ENCODE measurements around the gene GUCY1A1. TPM values are rescaled to one million over a fixed set of nuclear protein-coding genes. Genes with fewer than 3 reads are reported as not detected.

Gene GUCY1A1
- total RNA-seq, 1 experiment from 2014 or later, result not detected

DNA sequence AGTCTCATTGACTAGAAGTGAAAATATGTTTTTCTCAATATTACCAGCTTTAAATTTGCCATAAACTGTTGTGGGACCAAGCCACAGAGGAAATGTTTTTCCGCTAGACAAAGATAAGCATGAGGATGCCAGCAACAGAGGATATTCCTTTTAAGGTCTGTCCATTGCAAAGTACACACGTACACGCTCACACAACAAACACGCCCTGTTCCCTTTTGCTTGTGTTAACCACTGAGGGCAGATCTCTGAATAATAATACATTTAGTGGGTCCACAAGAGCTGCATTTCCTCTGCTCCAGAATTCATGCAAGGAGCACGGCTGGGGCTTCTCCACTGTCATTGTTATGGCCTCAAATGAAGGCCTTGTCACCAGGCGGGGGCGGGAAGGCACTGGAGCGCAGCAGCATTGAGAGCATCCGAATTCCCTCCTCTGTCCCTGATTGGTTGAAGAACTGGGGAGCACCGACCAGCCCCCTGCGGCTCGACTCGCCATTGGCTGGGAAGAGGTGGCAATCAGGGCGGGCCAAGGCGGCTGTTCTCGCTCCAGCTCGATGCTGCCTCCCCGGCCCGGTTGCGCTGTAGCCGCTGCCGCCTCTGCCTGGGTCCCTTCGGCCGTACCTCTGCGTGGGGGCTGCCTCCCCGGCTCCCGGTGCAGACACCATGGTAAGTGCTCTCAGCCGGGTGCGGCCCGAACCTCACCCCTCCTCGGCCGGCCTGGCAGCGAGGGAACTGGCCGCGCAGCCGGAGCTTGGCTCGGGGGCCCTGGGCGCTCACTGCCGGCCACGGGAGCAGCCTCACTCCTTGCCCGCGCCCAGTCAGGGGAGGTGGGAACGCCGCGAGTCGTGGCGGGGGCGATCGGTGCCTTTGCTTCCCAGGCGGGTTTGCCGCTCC lies 92.1 kb downstream of the GUCY1A1 start, which contains the start of gene GUCY1B1:
Gene GUCY1B1, plus strand, starts transcription at position 541 of the 891 bp plus-strand sequence. Its CDS starts 120 bp downstream, at position 661.
- H3K36me3 ChIP-seq (ENCODE audit: control insufficient read depth in 1 of 2, insufficient read depth in 2 of 2, low read length in 2 of 2), result no peaks in the 10 kb centered on the region
- no peaks in the 10 kb centered on the region for H3K4me1 ChIP-seq (ENCODE audit: control insufficient read depth in 1 of 2, insufficient read depth in 2 of 2, low read length in 2 of 2)
- CTCF ChIA-PET, result no interaction called here
- TF ChIP-seq, protein P1, sequence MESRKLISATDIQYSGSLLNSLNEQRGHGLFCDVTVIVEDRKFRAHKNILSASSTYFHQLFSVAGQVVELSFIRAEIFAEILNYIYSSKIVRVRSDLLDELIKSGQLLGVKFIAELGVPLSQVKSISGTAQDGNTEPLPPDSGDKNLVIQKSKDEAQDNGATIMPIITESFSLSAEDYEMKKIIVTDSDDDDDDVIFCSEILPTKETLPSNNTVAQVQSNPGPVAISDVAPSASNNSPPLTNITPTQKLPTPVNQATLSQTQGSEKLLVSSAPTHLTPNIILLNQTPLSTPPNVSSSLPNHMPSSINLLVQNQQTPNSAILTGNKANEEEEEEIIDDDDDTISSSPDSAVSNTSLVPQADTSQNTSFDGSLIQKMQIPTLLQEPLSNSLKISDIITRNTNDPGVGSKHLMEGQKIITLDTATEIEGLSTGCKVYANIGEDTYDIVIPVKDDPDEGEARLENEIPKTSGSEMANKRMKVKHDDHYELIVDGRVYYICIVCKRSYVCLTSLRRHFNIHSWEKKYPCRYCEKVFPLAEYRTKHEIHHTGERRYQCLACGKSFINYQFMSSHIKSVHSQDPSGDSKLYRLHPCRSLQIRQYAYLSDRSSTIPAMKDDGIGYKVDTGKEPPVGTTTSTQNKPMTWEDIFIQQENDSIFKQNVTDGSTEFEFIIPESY (IDR thresholded peaks at IDR 0.05; ENCODE audit: extremely low read depth, insufficient replicate concordance, low read length), result no peak
- no peaks in the 10 kb centered on the region for H3K27me3 ChIP-seq (ENCODE audit: insufficient read depth, low read length)
- H3K4me3 ChIP-seq (replicated peaks in 1 of 2; ENCODE audit: low read depth in 1 of 2, low read length in 2 of 2), result no peak within 1 kb of the TSS
- no peaks in the 10 kb centered on the region for H4K20me1 ChIP-seq (ENCODE audit: insufficient read depth)
- intact Hi-C loops (cut with micrococcal nuclease), result no loop called here
- DNase-seq (ENCODE audit: low read depth, low spot score) (no peak), ATAC-seq (no peak)
- H3K4me2 ChIP-seq (ENCODE audit: low read length), result no peak within 1 kb of the TSS
- H3K9ac ChIP-seq (ENCODE audit: low read length), result no peak within 1 kb of the TSS
- H3K9me2 ChIP-seq (ENCODE audit: insufficient read depth), result no peaks in the 10 kb centered on the region
- H3K9me3 ChIP-seq (ENCODE audit: control insufficient read depth in 1 of 2, insufficient read depth in 1 of 2, low read depth in 1 of 2, low read length in 2 of 2), result no peaks in the 10 kb centered on the region
- H2AFZ ChIP-seq (ENCODE audit: low read depth, low read length, poor library complexity, severe bottlenecking), result no peak within 1 kb of the TSS
- RAD21 ChIA-PET (ENCODE audit: low non-redundant PET in 1 of 2, low total read pairs in 2 of 2, uncharacterized antibody in 2 of 2, unreplicated experiment in 2 of 2), result no interaction called here
- no TSS peak for BruUV-seq (replicated peaks)
- POLR2A ChIA-PET, result no interaction called here
- H3K27ac ChIP-seq (ENCODE audit: low read depth, low read length), result no peak within 1 kb of the TSS
- H3K79me2 ChIP-seq (ENCODE audit: insufficient read depth, low read length), result no peaks in the 10 kb centered on the region

DNA sequence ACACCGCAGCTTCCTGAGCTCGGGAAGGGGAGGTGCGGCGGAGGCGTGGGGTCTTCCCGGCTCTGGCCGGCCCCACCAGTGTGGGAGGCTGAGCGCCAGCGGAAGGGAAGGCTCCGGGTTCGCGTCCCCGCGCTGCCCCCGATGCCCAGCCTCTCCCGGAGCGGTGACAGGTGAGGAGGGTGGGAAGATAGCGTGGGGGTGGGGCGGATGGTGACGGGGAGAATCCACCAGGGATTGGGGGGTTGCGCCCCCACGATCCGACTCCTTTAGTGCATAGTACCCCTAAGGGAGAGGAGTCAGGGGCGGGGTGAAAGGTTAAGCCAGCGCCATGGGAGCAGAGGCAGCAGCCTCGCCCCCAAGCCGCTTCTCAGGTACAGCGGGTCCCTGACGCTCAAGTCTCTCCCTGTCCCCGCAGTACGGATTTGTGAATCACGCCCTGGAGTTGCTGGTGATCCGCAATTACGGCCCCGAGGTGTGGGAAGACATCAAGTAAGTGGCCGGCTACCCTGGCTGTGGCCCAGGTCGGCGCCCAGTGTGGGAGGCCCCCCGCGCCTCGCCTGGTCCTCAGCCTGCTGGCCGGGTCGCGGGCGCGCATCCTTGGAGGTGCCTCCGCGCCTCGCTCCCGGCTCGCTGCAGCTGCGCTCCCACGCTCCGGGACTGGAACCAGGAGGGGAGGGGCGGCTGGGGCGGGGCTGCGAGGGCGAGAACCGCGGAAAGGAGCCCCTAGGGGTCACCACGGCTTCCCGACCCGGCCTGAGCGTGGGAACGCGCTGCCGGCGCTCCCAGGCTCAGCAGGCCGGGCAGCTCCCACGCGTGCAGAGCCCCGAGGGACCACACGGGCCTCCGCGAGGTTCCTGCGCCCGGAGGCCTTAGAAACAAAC lies 93.0 kb downstream of the GUCY1A1 start:
- no peaks in the 10 kb centered on the region for H3K36me3 ChIP-seq (ENCODE audit: control insufficient read depth in 1 of 2, insufficient read depth in 2 of 2, low read length in 2 of 2)
- no peak overlapping the region for H3K4me3 ChIP-seq (replicated peaks in 1 of 2; ENCODE audit: low read depth in 1 of 2, low read length in 2 of 2)
- ATAC-seq (no peak), DNase-seq (ENCODE audit: low read depth, low spot score) (no peak)
- RAD21 ChIA-PET (ENCODE audit: low non-redundant PET in 1 of 2, low total read pairs in 2 of 2, uncharacterized antibody in 2 of 2, unreplicated experiment in 2 of 2), result no interaction called here
- CTCF ChIA-PET, result no interaction called here
- H3K9ac ChIP-seq (ENCODE audit: low read length), result no peak overlapping the region
- no peaks in the 10 kb centered on the region for H3K9me2 ChIP-seq (ENCODE audit: insufficient read depth)
- no TSS peak for BruUV-seq (replicated peaks)
- H3K27ac ChIP-seq (ENCODE audit: low read depth, low read length), result no peak overlapping the region
- no peak overlapping the region for H3K4me2 ChIP-seq (ENCODE audit: low read length)
- intact Hi-C loops (cut with micrococcal nuclease), result no loop called here
- no peaks in the 10 kb centered on the region for H3K27me3 ChIP-seq (ENCODE audit: insufficient read depth, low read length)
- no peaks in the 10 kb centered on the region for H3K4me1 ChIP-seq (ENCODE audit: control insufficient read depth in 1 of 2, insufficient read depth in 2 of 2, low read length in 2 of 2)
- H2AFZ ChIP-seq (ENCODE audit: low read depth, low read length, poor library complexity, severe bottlenecking), result no peak overlapping the region
- H3K79me2 ChIP-seq (ENCODE audit: insufficient read depth, low read length), result no peaks in the 10 kb centered on the region
- POLR2A ChIA-PET, result no interaction called here
- H4K20me1 ChIP-seq (ENCODE audit: insufficient read depth), result no peaks in the 10 kb centered on the region
- H3K9me3 ChIP-seq (ENCODE audit: control insufficient read depth in 1 of 2, insufficient read depth in 1 of 2, low read depth in 1 of 2, low read length in 2 of 2), result no peaks in the 10 kb centered on the region
- TF ChIP-seq SRF (IDR thresholded peaks at IDR 0.05; ENCODE audit: low read depth) (no peak), EZH2 (IDR thresholded peaks at IDR 0.05) (no peak), JUND (IDR thresholded peaks at IDR 0.05) (no peak), ZNF274 (IDR thresholded peaks at IDR 0.05; ENCODE audit: low read depth, low read length) (no peak), TCF7L2 (IDR thresholded peaks at IDR 0.05; ENCODE audit: borderline replicate concordance, extremely low read depth, insufficient read depth, insufficient read length) (no peak), POLR2A (IDR thresholded peaks at IDR 0.05; ENCODE audit: borderline replicate concordance, extremely low read depth, insufficient read depth, insufficient read length) (no peak)
- TF ChIP-seq, protein P2, sequence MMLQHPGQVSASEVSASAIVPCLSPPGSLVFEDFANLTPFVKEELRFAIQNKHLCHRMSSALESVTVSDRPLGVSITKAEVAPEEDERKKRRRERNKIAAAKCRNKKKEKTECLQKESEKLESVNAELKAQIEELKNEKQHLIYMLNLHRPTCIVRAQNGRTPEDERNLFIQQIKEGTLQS (IDR thresholded peaks at IDR 0.05), result no peak
- TF ChIP-seq, protein P1 (IDR thresholded peaks at IDR 0.05; ENCODE audit: extremely low read depth, insufficient replicate concordance, low read length), result no peak
- TF ChIP-seq, protein P3, sequence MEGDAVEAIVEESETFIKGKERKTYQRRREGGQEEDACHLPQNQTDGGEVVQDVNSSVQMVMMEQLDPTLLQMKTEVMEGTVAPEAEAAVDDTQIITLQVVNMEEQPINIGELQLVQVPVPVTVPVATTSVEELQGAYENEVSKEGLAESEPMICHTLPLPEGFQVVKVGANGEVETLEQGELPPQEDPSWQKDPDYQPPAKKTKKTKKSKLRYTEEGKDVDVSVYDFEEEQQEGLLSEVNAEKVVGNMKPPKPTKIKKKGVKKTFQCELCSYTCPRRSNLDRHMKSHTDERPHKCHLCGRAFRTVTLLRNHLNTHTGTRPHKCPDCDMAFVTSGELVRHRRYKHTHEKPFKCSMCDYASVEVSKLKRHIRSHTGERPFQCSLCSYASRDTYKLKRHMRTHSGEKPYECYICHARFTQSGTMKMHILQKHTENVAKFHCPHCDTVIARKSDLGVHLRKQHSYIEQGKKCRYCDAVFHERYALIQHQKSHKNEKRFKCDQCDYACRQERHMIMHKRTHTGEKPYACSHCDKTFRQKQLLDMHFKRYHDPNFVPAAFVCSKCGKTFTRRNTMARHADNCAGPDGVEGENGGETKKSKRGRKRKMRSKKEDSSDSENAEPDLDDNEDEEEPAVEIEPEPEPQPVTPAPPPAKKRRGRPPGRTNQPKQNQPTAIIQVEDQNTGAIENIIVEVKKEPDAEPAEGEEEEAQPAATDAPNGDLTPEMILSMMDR (IDR thresholded peaks at IDR 0.05 in 2 of 3, conservative IDR thresholded peaks at IDR 0.05 in 1 of 3; ENCODE audit: borderline replicate concordance in 1 of 3, insufficient read depth in 1 of 3, low read depth in 2 of 3, low read length in 2 of 3), result no peak

Measured in HCT116 (cell line).